Measurements from ENCODE around the gene SUSD3.
"Not testable (repeated sequence)": the region's sequence is repeated elsewhere in the genome, so short reads cannot be mapped to it uniquely, and the experiment has no call there.

The SUSD3 gene

GRCh38 chr9:93101086-93101485, 42.6 kb downstream of the SUSD3 start:
- H3K27me3 ChIP-seq (ENCODE audit: insufficient read depth, low read length); H3K4me3 ChIP-seq (ENCODE audit: low read depth, low read length); H3K27ac ChIP-seq (ENCODE audit: low read depth, low read length); H2AFZ ChIP-seq (ENCODE audit: low read length, unreplicated experiment): not testable (repeated sequence)
- Histone ChIP-seq H3K36me3 (ENCODE audit: insufficient read depth, low read length) (peaks cover 21% of the 10 kb centered on the region), H3K79me2 (ENCODE audit: control insufficient read depth, insufficient read depth, low read length, unreplicated experiment) (peaks cover 92% of the 10 kb centered on the region), H3K4me1 (ENCODE audit: control insufficient read depth, insufficient read depth, low read length, unreplicated experiment) (peaks cover 26% of the 10 kb centered on the region)

GRCh38 chr9:93105620-93106019, 47.1 kb downstream of the SUSD3 start:
- Histone ChIP-seq H3K4me1 (ENCODE audit: control insufficient read depth, insufficient read depth, low read length, unreplicated experiment) (peaks cover 7% of the 10 kb centered on the region), H3K27ac (ENCODE audit: low read depth, low read length) (no peak overlapping the region), H2AFZ (ENCODE audit: low read length, unreplicated experiment) (no peak overlapping the region), H3K36me3 (ENCODE audit: insufficient read depth, low read length) (peaks cover 21% of the 10 kb centered on the region), H3K4me3 (ENCODE audit: low read depth, low read length) (no peak overlapping the region), H3K79me2 (ENCODE audit: control insufficient read depth, insufficient read depth, low read length, unreplicated experiment) (peaks cover 76% of the 10 kb centered on the region), H3K27me3 (ENCODE audit: insufficient read depth, low read length) (no peaks in the 10 kb centered on the region)

- H3K79me2 ChIP-seq (ENCODE audit: control insufficient read depth, insufficient read depth, low read length, unreplicated experiment) = peaks cover 59% of the 10 kb centered on the region
- no peak overlapping the region for H3K27ac ChIP-seq (ENCODE audit: low read depth, low read length)
- no peak overlapping the region for H3K4me3 ChIP-seq (ENCODE audit: low read depth, low read length)
- no peaks in the 10 kb centered on the region for H3K27me3 ChIP-seq (ENCODE audit: insufficient read depth, low read length)
- peaks cover 21% of the 10 kb centered on the region for H3K36me3 ChIP-seq (ENCODE audit: insufficient read depth, low read length)
- H2AFZ ChIP-seq (ENCODE audit: low read length, unreplicated experiment) = no peak overlapping the region
- peaks cover 7% of the 10 kb centered on the region for H3K4me1 ChIP-seq (ENCODE audit: control insufficient read depth, insufficient read depth, low read length, unreplicated experiment)
These were observed 48.8 kb downstream of the SUSD3 start for GRCh38 chr9:93107151-93107824.

- H3K27ac ChIP-seq (ENCODE audit: low read depth, low read length) = no peak overlapping the region
- H3K27me3 ChIP-seq (ENCODE audit: insufficient read depth, low read length) = no peaks in the 10 kb centered on the region
- peaks cover 54% of the 10 kb centered on the region for H3K79me2 ChIP-seq (ENCODE audit: control insufficient read depth, insufficient read depth, low read length, unreplicated experiment)
- H2AFZ ChIP-seq (ENCODE audit: low read length, unreplicated experiment) = no peak overlapping the region
- H3K4me3 ChIP-seq (ENCODE audit: low read depth, low read length) = no peak overlapping the region
- peaks cover 7% of the 10 kb centered on the region for H3K4me1 ChIP-seq (ENCODE audit: control insufficient read depth, insufficient read depth, low read length, unreplicated experiment)
- H3K36me3 ChIP-seq (ENCODE audit: insufficient read depth, low read length) = peaks cover 20% of the 10 kb centered on the region
These were observed 49.3 kb downstream of the SUSD3 start for GRCh38 chr9:93107825-93108161.

- H3K4me3 ChIP-seq (ENCODE audit: low read depth, low read length) = no peak overlapping the region
- H3K27me3 ChIP-seq (ENCODE audit: insufficient read depth, low read length) = no peaks in the 10 kb centered on the region
- peaks cover 47% of the 10 kb centered on the region for H3K79me2 ChIP-seq (ENCODE audit: control insufficient read depth, insufficient read depth, low read length, unreplicated experiment)
- peaks cover 14% of the 10 kb centered on the region for H3K36me3 ChIP-seq (ENCODE audit: insufficient read depth, low read length)
- H2AFZ ChIP-seq (ENCODE audit: low read length, unreplicated experiment) = no peak overlapping the region
- H3K4me1 ChIP-seq (ENCODE audit: control insufficient read depth, insufficient read depth, low read length, unreplicated experiment) = peaks cover 7% of the 10 kb centered on the region
- H3K27ac ChIP-seq (ENCODE audit: low read depth, low read length) = no peak overlapping the region
These were observed 50.0 kb downstream of the SUSD3 start for GRCh38 chr9:93108291-93109041.

DNA sequence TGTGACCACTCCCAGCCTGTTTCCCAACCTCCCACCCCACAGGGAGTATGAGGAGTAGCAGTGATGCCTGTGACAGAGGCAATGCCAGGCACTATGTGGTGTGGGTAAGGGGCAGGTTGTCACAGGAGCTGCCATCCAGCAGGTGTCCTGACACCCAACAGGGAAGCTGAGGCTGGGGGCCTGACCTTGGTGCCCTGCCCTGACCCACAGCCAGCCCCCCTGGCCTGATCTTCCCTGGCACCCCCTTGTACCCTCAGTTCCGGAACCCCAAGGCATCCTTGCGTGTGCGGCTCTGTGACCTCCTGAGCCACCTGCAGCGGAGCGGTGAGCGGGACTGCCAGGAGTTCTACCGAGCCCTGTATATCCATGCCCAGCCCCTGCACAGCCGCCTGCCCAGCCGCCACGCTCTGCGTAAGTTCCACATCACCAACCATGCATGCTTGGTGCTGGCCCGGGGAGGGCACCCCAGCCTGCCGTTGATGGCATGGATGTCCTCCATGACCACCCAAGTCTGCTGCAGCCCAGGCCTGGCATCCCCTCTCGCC, 51.9 kb downstream of the SUSD3 start:
- Histone ChIP-seq H3K4me1 (ENCODE audit: control insufficient read depth, insufficient read depth, low read length, unreplicated experiment) (peaks cover 11% of the 10 kb centered on the region), H3K36me3 (ENCODE audit: insufficient read depth, low read length) (no peaks in the 10 kb centered on the region; the same call in 1 of the 2 replicates), H3K27ac (ENCODE audit: low read depth, low read length) (no peak overlapping the region)

DNA sequence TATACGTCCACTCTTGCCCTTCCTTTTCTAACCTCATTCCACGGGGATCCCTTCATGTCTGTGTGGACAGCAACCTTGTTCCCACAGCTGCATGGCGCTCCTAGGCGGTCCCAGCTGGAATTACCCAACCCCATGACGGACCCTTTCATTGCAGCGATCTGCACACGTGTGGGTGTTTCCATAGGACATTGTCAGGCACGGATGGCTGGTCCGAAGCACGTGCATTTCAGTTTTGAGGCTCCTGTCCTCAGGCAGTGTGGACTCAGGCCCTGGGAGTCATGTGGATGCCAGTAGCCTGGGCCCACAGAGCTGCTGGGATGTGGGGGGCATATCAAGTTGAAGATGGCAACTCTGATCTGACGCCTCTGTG, 52.5 kb downstream of the SUSD3 start:
- Histone ChIP-seq H3K4me1 (ENCODE audit: control insufficient read depth, insufficient read depth, low read length, unreplicated experiment) (peaks cover 11% of the 10 kb centered on the region), H2AFZ (ENCODE audit: low read length, unreplicated experiment) (no peak overlapping the region), H3K36me3 (ENCODE audit: insufficient read depth, low read length) (no peaks in the 10 kb centered on the region; the same call in 1 of the 2 replicates), H3K79me2 (ENCODE audit: control insufficient read depth, insufficient read depth, low read length, unreplicated experiment) (peaks cover 23% of the 10 kb centered on the region), H3K4me3 (ENCODE audit: low read depth, low read length) (no peak overlapping the region), H3K27me3 (ENCODE audit: insufficient read depth, low read length) (no peaks in the 10 kb centered on the region), H3K27ac (ENCODE audit: low read depth, low read length) (no peak overlapping the region)

More for the DNA sequence above, 51.9 kb downstream of the SUSD3 start:
- H3K4me3 ChIP-seq (ENCODE audit: low read depth, low read length) = no peak overlapping the region
- H3K27me3 ChIP-seq (ENCODE audit: insufficient read depth, low read length) = no peaks in the 10 kb centered on the region
- no peak overlapping the region for H2AFZ ChIP-seq (ENCODE audit: low read length, unreplicated experiment)
- peaks cover 28% of the 10 kb centered on the region for H3K79me2 ChIP-seq (ENCODE audit: control insufficient read depth, insufficient read depth, low read length, unreplicated experiment)

GRCh38 chr9:93111371-93112115, 53.0 kb downstream of the SUSD3 start:
- Histone ChIP-seq H3K79me2 (ENCODE audit: control insufficient read depth, insufficient read depth, low read length, unreplicated experiment) (peaks cover 18% of the 10 kb centered on the region), H2AFZ (ENCODE audit: low read length, unreplicated experiment) (no peak overlapping the region), H3K27me3 (ENCODE audit: insufficient read depth, low read length) (no peaks in the 10 kb centered on the region), H3K4me3 (ENCODE audit: low read depth, low read length) (no peak overlapping the region), H3K36me3 (ENCODE audit: insufficient read depth, low read length) (no peaks in the 10 kb centered on the region; the same call in 1 of the 2 replicates), H3K27ac (ENCODE audit: low read depth, low read length) (no peak overlapping the region), H3K4me1 (ENCODE audit: control insufficient read depth, insufficient read depth, low read length, unreplicated experiment) (peaks cover 17% of the 10 kb centered on the region)

DNA sequence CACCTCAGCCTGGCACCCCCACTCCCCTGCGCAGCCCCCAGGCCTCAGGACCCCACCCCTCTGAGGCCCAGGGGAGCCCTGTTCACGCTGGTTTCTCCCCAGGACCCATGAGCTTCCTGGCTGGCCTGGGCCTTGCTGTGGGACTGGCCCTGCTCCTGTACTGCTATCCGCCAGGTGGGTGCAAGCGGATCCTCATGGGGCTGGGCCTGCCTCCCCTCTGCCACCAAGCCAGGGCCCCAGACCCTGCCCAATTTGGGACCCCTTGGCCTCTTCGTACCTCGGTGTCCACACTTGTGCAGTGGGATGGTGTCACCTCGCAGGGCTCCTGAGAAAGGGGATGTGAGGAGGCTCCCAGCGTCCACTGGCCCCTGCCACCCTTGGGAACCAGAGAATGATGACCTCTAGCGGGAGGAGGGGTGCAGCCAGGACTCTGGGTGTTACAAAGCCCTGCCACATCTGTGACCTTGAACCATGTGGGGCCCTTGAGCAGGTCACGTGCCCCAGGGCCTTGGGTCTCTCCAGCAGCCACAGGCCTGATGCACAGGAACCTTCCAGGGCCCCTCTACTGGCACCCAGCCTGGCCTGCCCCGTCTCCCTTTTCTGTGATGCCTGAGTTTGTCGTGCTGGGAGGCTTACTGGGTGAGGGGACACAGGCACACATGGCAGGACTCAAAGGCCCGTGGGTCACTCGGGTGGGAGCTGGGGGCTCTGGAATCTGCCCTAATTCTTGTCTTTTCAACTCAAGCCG, 53.8 kb downstream of the SUSD3 start:
- H3K79me2 ChIP-seq (ENCODE audit: control insufficient read depth, insufficient read depth, low read length, unreplicated experiment) = peaks cover 10% of the 10 kb centered on the region
- H3K4me1 ChIP-seq (ENCODE audit: control insufficient read depth, insufficient read depth, low read length, unreplicated experiment) = peaks cover 18% of the 10 kb centered on the region
- H3K27me3 ChIP-seq (ENCODE audit: insufficient read depth, low read length) = no peaks in the 10 kb centered on the region
- no peak overlapping the region for H2AFZ ChIP-seq (ENCODE audit: low read length, unreplicated experiment)
- no peak overlapping the region for H3K27ac ChIP-seq (ENCODE audit: low read depth, low read length)
- H3K4me3 ChIP-seq (ENCODE audit: low read depth, low read length) = no peak overlapping the region
- H3K36me3 ChIP-seq (ENCODE audit: insufficient read depth, low read length) = no peaks in the 10 kb centered on the region; the same call in 1 of the 2 replicates

DNA sequence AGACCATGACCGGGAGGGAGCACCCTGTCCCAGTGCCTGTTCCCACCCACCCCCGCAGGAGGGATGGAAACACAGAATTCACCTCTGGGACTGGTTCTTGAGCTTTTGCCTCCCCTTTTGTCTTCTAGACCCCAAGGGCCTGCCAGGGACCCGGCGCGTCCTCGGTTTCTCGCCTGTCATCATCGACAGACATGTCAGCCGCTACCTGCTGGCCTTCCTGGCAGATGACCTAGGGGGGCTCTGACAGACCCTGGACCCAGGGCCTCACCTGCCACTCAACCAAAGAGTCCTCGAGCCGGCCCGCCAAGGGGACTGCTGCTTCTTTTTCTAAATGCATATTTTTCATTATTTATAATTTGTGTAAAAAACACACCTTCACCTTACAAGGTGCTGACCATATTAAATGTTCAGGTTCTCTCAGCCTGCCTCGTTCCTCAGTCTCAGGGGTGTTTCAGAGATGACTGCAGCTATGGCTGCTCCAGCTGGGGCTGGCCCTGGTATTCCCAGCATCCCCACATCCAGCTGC, 54.4 kb downstream of the SUSD3 start:
- Histone ChIP-seq H3K4me1 (ENCODE audit: control insufficient read depth, insufficient read depth, low read length, unreplicated experiment) (peaks cover 18% of the 10 kb centered on the region), H3K27ac (ENCODE audit: low read depth, low read length) (no peak overlapping the region), H3K27me3 (ENCODE audit: insufficient read depth, low read length) (no peaks in the 10 kb centered on the region), H2AFZ (ENCODE audit: low read length, unreplicated experiment) (no peak overlapping the region), H3K4me3 (ENCODE audit: low read depth, low read length) (no peak overlapping the region), H3K79me2 (ENCODE audit: control insufficient read depth, insufficient read depth, low read length, unreplicated experiment) (peaks cover 4% of the 10 kb centered on the region), H3K36me3 (ENCODE audit: insufficient read depth, low read length) (no peaks in the 10 kb centered on the region; the same call in 1 of the 2 replicates)
